HG02973 (cell line): ENCODE measurements around the gene CSNK1D.
A peak's percentile ranks its signal among the peaks of the same experiment; 100 is the strongest.

Experiments
- ATAC-seq: cut with Tn5 transposase; IDR thresholded peaks from one replicate; pipeline ENCODE4 v1.9.1; 2021; ENCODE audit warnings: moderate library complexity; ENCODE audit not compliant: unreplicated experiment

Gene CSNK1D

GRCh38 chr17:82296511-82297279 lies 23.2 kb upstream of the CSNK1D start:
- no peak for ATAC-seq

GRCh38 chr17:82295472-82295814 lies 21.9 kb upstream of the CSNK1D start:
- ATAC-seq, result no peak

DNA sequence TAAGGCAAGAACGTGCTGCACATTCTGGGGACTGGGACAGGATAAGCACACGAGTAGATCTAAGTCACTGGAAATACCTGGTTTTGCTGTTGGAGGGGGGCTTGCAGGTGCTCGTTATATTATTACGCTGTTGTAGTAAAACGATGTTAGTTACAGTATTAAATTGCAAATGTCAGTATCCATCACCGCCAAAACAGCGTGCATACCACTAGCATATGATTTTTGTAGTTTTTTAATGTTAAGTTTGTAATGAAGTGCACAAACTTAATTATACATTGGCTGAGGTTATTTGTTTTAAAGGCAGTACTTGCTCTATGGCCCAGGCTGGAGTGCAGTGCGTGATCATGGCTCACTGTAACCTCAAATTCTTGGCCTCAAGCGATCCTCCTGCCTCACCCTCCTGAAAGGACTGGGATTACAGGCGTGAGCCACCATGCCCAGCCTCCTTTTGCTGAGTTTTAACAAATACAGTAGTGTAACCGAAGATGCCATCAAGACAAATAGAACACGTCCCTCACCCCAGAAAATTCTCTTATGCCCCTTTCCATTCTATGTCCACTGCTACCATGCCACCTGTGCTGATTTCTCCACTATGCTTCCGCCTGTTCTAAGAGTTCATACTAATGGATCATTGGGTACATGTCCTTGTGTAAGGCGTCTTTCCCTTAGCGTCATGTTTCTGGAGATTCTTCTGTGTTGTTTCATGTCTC lies 20.7 kb upstream of the CSNK1D start:
- ATAC-seq, result no peak

GRCh38 chr17:82292251-82293154 lies 19.0 kb upstream of the CSNK1D start:
- ATAC-seq, result peak; percentile 90

GRCh38 chr17:82291582-82292250 lies 18.2 kb upstream of the CSNK1D start:
- no peak for ATAC-seq

GRCh38 chr17:82287868-82288801 lies 14.6 kb upstream of the CSNK1D start:
- no peak for ATAC-seq

DNA sequence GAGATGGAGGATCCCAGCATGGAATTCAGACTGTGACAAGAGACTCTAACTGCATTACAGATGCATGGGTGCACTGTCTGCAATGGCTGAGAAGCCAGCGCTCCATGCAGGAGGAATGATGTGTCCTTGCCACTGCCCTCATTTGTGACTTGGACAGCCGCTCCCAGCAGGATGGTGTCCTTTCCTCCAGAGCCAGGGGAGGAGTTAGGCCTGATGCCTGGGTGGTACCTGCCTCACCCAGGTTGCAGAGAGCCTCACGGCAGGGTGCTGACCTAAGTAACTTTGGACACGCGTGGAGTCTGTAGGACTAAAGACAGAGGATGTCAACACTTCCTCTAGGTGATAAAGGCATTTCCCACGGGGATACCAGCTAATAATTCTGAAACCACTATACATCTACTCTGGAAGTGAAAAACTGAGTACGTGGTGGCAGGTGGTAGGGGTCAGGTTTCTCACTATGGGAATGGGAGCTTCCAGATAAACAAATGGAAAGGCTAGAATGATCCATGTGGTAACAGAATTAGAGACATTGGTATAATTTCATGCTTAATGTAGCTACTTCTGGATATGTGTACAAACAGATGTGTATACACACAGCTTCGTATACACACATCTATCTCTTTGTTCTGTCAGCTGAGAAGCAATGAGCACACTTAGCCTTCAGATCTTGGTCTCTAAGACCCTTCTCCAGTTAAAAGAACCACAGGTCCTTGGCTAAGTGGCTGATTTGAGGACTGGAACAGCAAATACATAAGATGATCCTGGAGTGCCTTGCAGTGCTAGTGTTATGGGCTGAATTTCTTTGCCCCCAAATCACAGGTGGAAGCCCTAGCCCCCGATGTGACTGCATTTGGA lies 13.7 kb upstream of the CSNK1D start:
- no peak for ATAC-seq

GRCh38 chr17:82285141-82285540 lies 11.6 kb upstream of the CSNK1D start:
- no peak for ATAC-seq

GRCh38 chr17:82283208-82283749 lies 9.8 kb upstream of the CSNK1D start:
- no peak for ATAC-seq

DNA sequence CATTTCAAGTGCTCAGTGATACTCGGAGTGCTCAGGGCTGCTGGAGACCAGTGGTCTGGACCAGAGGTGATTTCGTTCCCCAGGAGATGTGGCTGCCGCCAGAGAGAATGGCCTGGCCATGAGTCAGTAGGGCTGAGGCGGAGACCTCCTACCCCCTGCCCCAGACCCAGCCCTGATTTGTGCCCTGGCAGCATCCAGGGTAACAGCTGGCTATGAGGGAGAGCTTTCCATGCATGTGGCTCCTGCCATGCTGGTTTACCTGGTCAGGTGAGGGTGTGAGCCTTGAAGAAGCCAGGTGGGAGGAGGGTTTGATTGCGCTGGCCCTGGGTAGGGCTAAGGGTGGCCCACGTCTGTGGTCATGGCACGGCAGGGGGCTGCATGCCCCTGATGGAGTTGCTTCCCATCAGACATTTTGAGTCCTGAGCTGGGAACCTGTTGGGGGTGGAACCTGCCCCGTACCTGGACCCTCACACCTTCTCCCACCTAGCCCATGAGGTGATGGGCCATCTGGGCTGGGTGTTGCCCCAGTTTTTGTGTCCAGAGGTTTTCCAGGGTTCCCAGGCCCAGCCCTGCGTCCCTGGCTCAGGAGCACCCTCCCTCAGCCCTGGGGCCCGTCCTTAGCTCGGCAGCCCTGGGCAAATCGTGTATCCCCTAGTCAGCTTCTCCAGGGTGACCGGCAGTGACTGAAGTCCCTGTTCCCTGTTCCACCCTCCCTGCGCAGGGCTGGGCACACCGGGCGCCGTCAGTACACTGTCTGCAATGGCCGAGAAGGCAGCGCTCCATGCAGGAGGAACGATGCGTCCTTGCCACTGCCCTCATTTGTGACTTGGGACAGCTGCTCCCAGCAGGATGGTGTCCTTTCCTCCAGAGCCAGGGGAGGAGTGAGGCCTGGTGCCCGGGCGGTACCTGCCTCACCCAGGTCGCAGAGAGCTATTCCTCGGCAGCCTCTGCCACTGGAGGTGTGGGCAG lies 9.0 kb upstream of the CSNK1D start:
- ATAC-seq, result no peak

GRCh38 chr17:82281502-82282238 lies 8.2 kb upstream of the CSNK1D start:
- no peak for ATAC-seq

- ATAC-seq, result no peak
These were observed 7.6 kb upstream of the CSNK1D start for GRCh38 chr17:82281076-82281475.

- no peak for ATAC-seq
These were observed 7.0 kb upstream of the CSNK1D start for GRCh38 chr17:82280537-82280936.

DNA sequence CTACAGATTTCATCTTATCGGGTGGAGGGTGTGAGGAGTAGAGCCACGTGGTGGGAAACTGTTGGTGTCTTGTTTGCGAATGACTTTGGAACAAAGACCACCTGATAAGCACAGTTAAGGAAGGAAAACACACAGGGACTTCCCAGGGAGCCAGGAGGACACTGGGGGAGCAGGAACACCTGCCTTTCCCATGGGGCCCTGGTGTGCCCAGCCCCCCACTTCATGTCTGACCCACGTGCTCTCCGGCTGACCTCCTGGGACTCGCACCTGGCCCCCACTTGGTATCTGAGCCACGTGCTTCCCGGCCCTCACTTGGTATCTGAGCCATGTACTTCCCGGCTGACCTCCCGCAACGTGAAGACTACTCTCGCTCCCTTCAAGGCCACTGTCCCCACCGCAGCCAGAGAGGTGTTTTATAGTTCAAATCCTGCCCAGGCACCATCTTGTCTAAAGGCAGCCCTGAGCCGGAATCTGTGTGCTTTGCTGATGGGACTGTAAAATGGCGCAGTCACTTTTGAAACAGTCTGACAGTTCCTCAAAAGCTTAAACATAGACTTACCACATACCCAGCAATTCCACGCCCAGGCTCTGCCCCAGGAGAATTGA lies 5.4 kb upstream of the CSNK1D start:
- ATAC-seq, result no peak

- ATAC-seq, result no peak
These were observed 4.8 kb upstream of the CSNK1D start for GRCh38 chr17:82278308-82278707.

GRCh38 chr17:82277851-82278250 lies 4.4 kb upstream of the CSNK1D start:
- ATAC-seq, result no peak
